Suprapubic skin (tissue), 4 donors: Measurements from ENCODE around the gene BORA. TPM values are rescaled to one million over a fixed set of nuclear protein-coding genes. Genes with fewer than 3 reads are reported as not detected.
"Not testable (repeated sequence)": the region's sequence is repeated elsewhere in the genome, so short reads cannot be mapped to it uniquely, and the experiment has no call there.

Experiments
- DNase-seq, 2 donors: peaks; one replicate each; pipeline ENCODE4 v3.0.0-alpha.2; 2019; ENCODE audit warnings: low spot score in 2 of 2
- H3K27ac ChIP-seq: fragments of 200-600 bp; sonication (generic); one replicate; pipeline ENCODE4 v1.5.1; 2019
- H3K27me3 ChIP-seq: fragments of 200-600 bp; sonication (generic); one replicate; pipeline ENCODE4 v1.5.1; 2019
- H3K36me3 ChIP-seq: fragments of 200-600 bp; sonication (generic); one replicate; pipeline ENCODE4 v1.5.1; 2019
- H3K4me1 ChIP-seq: fragments of 200-600 bp; sonication (generic); one replicate; pipeline ENCODE4 v1.5.1; 2019
- H3K4me3 ChIP-seq: fragments of 200-600 bp; sonication (generic); one replicate; pipeline ENCODE4 v1.5.1; 2019; ENCODE audit warnings: mild to moderate bottlenecking
- H3K9me3 ChIP-seq: fragments of 200-600 bp; sonication (generic); one replicate; pipeline ENCODE4 v1.5.1; 2019
- CTCF ChIP-seq, 2 donors: fragments of 200-600 bp in 1 of 2; fragments of 450-650 bp in 1 of 2; sonication (generic) in 1 of 2; IDR thresholded peaks; one replicate each; pipeline ENCODE4 v1.5.1; 2016 to 2019; ENCODE audit warnings: antibody characterized with exemption in 2 of 2, mild to moderate bottlenecking in 1 of 2, moderate library complexity in 1 of 2
- EP300 ChIP-seq: sonication (generic); formaldehyde crosslinking; IDR thresholded peaks from one replicate; pipeline ENCODE4 v1.6.1; 2017; ENCODE audit warnings: antibody characterized with exemption
- POLR2A ChIP-seq, 2 donors: fragments of 450-650 bp; IDR thresholded peaks; one replicate each; pipeline ENCODE4 v1.6.1; 2017; ENCODE audit warnings: antibody characterized with exemption in 2 of 2, mild to moderate bottlenecking in 2 of 2, moderate library complexity in 2 of 2
- POLR2AphosphoS5 ChIP-seq, 3 donors: sonication (generic); formaldehyde crosslinking; IDR thresholded peaks; one replicate each; pipeline ENCODE4 v1.6.1; 2017; ENCODE audit warnings: antibody characterized with exemption in 3 of 3
- WGBS: methylation state at CpG from one replicate; pipeline ENCODE4 v1.1.5; 2018; 5-methylcytosine and 5-hydroxymethylcytosine counted together
- total RNA-seq, 4 donors: library from RNA; depleted of rRNA; stranded (reverse); fragments of >200 nt; gene quantifications; one replicate each; pipeline ENCODE4 v1.1.0, GENCODE V29; 2016

Gene BORA
- total RNA-seq, 4 donors from 2014 or later = 2.7 to 8.3 (median 4.9) TPM

- Histone ChIP-seq H3K27ac (no peak overlapping the region), H3K4me3 (no peak overlapping the region), H3K36me3 (peaks cover 100% of the 10 kb centered on the region), H3K9me3 (no peaks in the 10 kb centered on the region), H3K27me3 (no peaks in the 10 kb centered on the region), H3K4me1 (no peaks in the 10 kb centered on the region)
- TF ChIP-seq POLR2AphosphoS5 (IDR thresholded peaks at IDR 0.05) (no peak), POLR2A (IDR thresholded peaks at IDR 0.05) (no peak), EP300 (no peak)
- WGBS = 63% methylated on average over 2 of the region's 2 CpGs
- DNase-seq = no peak
Observed at GRCh38 chr13:72763411-72763810, 35.7 kb downstream of the BORA start.

GRCh38 chr13:72774019-72774418 is 46.3 kb downstream of the BORA start:
- Histone ChIP-seq H3K27ac (no peak overlapping the region), H3K36me3 (peaks cover 86% of the 10 kb centered on the region), H3K4me3 (no peak overlapping the region), H3K4me1 (peaks cover 3% of the 10 kb centered on the region), H3K27me3 (no peaks in the 10 kb centered on the region), H3K9me3 (no peaks in the 10 kb centered on the region)
- WGBS = 89% methylated on average over 2 of the region's 2 CpGs
- TF ChIP-seq POLR2AphosphoS5 (IDR thresholded peaks at IDR 0.05) (no peak), EP300 (no peak), CTCF (IDR thresholded peaks at IDR 0.05) (no peak), POLR2A (IDR thresholded peaks at IDR 0.05) (no peak)
- DNase-seq = no peak

- peak within 1 kb of the TSS; percentile 82 for H3K4me3 ChIP-seq
- DNase-seq = peak; percentile 98 to 99
- H3K27me3 ChIP-seq = no peaks in the 10 kb centered on the region
- 0% methylated on average over 50 of the region's 81 CpGs for WGBS
- H3K36me3 ChIP-seq = peaks cover 23% of the 10 kb centered on the region
- TF ChIP-seq EP300 (no peak), POLR2AphosphoS5 (IDR thresholded peaks at IDR 0.05) (peak; percentile 39 to 71 (median 69)), POLR2A (IDR thresholded peaks at IDR 0.05) (peak; percentile 20 to 73), CTCF (IDR thresholded peaks at IDR 0.05) (no peak)
- peak within 1 kb of the TSS; percentile 88 for H3K27ac ChIP-seq
- peaks cover 39% of the 10 kb centered on the region for H3K4me1 ChIP-seq
- no peaks in the 10 kb centered on the region for H3K9me3 ChIP-seq
Observed at GRCh38 chr13:72781451-72782439, 54.0 kb downstream of the BORA start, which contains the start of the genes DIS3 and PIBF1. Gene DIS3, minus strand, starts transcription at chr13:72781900. Its CDS starts 68 bp downstream, at chr13:72781832. Gene PIBF1, plus strand, starts transcription at chr13:72782133. Its CDS starts 1,337 bp downstream, at chr13:72783470.

- H3K36me3 ChIP-seq = peaks cover 17% of the 10 kb centered on the region
- H3K27me3 ChIP-seq = no peaks in the 10 kb centered on the region
- no peaks in the 10 kb centered on the region for H3K9me3 ChIP-seq
- DNase-seq = no peak
- peaks cover 39% of the 10 kb centered on the region for H3K4me1 ChIP-seq
- peak overlapping the region; percentile 88 for H3K27ac ChIP-seq
- TF ChIP-seq EP300 (no peak), POLR2A (IDR thresholded peaks at IDR 0.05) (no peak), CTCF (IDR thresholded peaks at IDR 0.05) (no peak), POLR2AphosphoS5 (IDR thresholded peaks at IDR 0.05) (no peak)
- 6% methylated on average over 7 of the region's 7 CpGs for WGBS
- H3K4me3 ChIP-seq = peak overlapping the region; percentile 82
Observed at GRCh38 chr13:72782717-72783116, 55.0 kb downstream of the BORA start.

- WGBS = 98% methylated on average over 4 of the region's 4 CpGs
- H3K27ac ChIP-seq, H3K4me3 ChIP-seq, H3K27me3 ChIP-seq, DNase-seq, H3K9me3 ChIP-seq: not testable (repeated sequence)
- Histone ChIP-seq H3K4me1 (peaks cover 30% of the 10 kb centered on the region), H3K36me3 (peaks cover 13% of the 10 kb centered on the region)
Observed at GRCh38 chr13:72784679-72785078, 57.0 kb downstream of the BORA start.

GRCh38 chr13:72788831-72789230 is 61.1 kb downstream of the BORA start:
- Histone ChIP-seq H3K9me3 (no peaks in the 10 kb centered on the region), H3K27ac (no peak overlapping the region), H3K27me3 (no peaks in the 10 kb centered on the region), H3K4me3 (no peak overlapping the region), H3K4me1 (peaks cover 4% of the 10 kb centered on the region), H3K36me3 (peaks cover 39% of the 10 kb centered on the region)
- no peak for DNase-seq
- no peak for TF ChIP-seq CTCF (IDR thresholded peaks at IDR 0.05)
- no peak for TF ChIP-seq EP300
- TF ChIP-seq POLR2A (IDR thresholded peaks at IDR 0.05) = no peak
- TF ChIP-seq POLR2AphosphoS5 (IDR thresholded peaks at IDR 0.05) = no peak
- 76% methylated on average over 1 of the region's 1 CpG for WGBS
